Esophagus (tissue), 2 donors: ENCODE data around the gene DECR2. TPM values are rescaled to one million over a fixed set of nuclear protein-coding genes. Genes with fewer than 3 reads are reported as not detected.
"Not testable (repeated sequence)": the region's sequence is repeated elsewhere in the genome, so short reads cannot be mapped to it uniquely, and the experiment has no call there.

Experiments used
- H3K27ac ChIP-seq, 2 donors: one replicate each; pipeline ENCODE4 v1.5.1; 2013; ENCODE audit warnings: low read depth in 2 of 2, mild to moderate bottlenecking in 2 of 2, inconsistent platforms in 1 of 2, low read length in 1 of 2, moderate library complexity in 1 of 2
- H3K27me3 ChIP-seq, 2 donors: one replicate each; pipeline ENCODE4 v1.6.1; 2013; ENCODE audit warnings: low read length in 2 of 2, control low read depth in 1 of 2, mild to moderate bottlenecking in 1 of 2; ENCODE audit not compliant: insufficient read depth in 2 of 2, control insufficient read depth in 1 of 2
- H3K36me3 ChIP-seq, 2 donors: one replicate each; pipeline ENCODE4 v1.6.1; 2013; ENCODE audit warnings: low read length in 1 of 2; ENCODE audit not compliant: control insufficient read depth in 2 of 2, insufficient read depth in 2 of 2
- H3K4me1 ChIP-seq, 2 donors: one replicate each; pipeline ENCODE4 v1.6.1; 2013; ENCODE audit warnings: low read length in 1 of 2; ENCODE audit not compliant: control insufficient read depth in 2 of 2, insufficient read depth in 2 of 2
- H3K4me3 ChIP-seq, 2 donors: one replicate each; pipeline ENCODE4 v1.5.1; 2013; ENCODE audit warnings: low read length in 2 of 2, mild to moderate bottlenecking in 2 of 2, low read depth in 1 of 2, moderate library complexity in 1 of 2
- H3K9me3 ChIP-seq, 2 donors: one replicate each; pipeline ENCODE4 v1.6.1; 2013; ENCODE audit warnings: mild to moderate bottlenecking in 2 of 2, low read depth in 1 of 2, low read length in 1 of 2, moderate library complexity in 1 of 2; ENCODE audit not compliant: control insufficient read depth in 2 of 2, insufficient read depth in 1 of 2
- WGBS, 2 donors: extraction: QIAGEN DNeasy Blood & Tissue Kit; methylation state at CpG; one replicate each; pipeline ENCODE4 v1.1.7; 2013; 5-methylcytosine and 5-hydroxymethylcytosine counted together
- polyA plus RNA-seq, 2 donors: library from polyadenylated mRNA; stranded (reverse); fragments of 200-250 nt; gene quantifications; one replicate each; pipeline ENCODE4 v1.2.3, GENCODE V29; 2013
- donor health status: healthy with polysubstance abuse.
- donor health status: Bipolar disorder and iron deficiency.

The DECR2 gene
- polyA plus RNA-seq, 2 donors: 15.0 to 24.2 TPM

DNA sequence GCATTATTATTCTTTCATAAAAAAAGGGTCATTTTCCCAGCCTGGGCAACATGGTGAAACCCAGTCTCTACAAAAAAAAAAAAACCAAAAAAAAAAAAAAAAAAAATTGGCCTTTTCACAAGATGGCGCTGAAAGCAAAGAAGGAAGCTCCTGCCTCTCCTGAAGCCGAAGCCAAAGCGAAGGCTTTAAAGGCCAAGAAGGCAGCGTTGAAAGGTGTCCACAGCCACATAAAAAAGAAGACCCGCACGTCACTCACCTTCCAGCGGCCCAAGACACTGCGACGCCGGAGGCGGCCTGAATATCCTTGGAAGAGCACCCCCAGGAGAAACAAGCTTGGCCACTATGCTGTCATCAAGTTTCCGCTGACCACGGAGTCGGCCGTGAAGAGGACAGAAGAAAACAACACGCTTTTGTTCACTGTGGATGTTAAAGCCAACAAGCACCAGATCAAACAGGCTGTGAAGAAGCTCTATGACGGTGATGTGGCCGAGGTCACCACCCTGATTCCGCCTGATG, 15.0 kb upstream of the DECR2 start:
- Histone ChIP-seq H3K27me3 (no peaks in the 10 kb centered on the region), H3K9me3 (peaks cover 0 to under 1% of the 10 kb centered on the region in 2 donors), H3K27ac (no peak overlapping the region), H3K4me3 (no peak overlapping the region), H3K4me1 (peaks cover 0 to 2% of the 10 kb centered on the region in 2 donors), H3K36me3 (no peaks in the 10 kb centered on the region)
- WGBS, 2 donors: 77 to 80% methylated on average over 19 of the region's 19 CpGs

DNA sequence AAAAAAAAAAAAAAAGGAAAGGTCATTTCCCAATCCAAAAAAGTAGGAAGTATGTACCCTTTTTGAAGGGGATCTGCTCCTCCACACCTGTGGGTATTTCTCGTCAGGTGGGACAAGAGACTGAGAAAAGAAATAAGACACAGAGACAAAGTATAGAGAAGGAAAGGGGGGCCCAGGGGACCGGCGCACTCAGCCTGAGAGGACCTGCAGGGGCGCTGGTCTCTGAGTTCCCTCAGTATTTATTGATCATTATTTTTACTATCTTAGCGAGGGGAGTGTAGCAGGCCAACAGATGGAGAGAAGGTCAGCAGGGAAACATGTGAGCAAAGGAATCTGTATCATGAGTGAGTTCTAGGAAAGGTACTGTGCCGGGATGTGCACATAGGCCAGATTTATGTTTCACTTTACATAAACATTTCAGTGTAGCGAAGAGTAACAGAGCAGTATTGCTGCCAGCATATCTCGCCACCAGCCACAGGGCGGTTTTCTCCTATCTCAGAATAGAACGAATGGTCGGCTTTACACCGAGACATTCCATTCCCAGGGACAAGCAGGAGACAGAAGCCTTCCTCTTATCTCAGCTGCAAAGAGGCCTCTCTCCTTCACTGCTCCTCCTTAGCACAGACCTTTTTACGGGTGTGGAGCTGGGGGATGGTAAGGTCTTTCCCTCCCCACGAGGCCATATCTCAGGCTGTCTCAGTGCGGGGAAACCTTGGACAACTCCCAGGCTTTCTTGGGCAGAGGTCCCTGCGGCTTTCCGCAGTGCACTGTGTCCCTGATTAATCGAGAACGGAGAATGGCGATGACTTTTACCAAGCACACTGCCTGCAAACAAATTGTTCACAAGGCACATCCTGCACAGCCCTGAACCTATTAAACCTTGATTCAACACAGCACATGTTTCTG, 13.7 kb upstream of the DECR2 start:
- H3K4me3 ChIP-seq, H3K4me1 ChIP-seq, H3K27ac ChIP-seq, H3K9me3 ChIP-seq, H3K27me3 ChIP-seq, H3K36me3 ChIP-seq: not testable (repeated sequence)
- WGBS, 2 donors: 39 to 47% methylated on average over 20 of the region's 20 CpGs

DNA sequence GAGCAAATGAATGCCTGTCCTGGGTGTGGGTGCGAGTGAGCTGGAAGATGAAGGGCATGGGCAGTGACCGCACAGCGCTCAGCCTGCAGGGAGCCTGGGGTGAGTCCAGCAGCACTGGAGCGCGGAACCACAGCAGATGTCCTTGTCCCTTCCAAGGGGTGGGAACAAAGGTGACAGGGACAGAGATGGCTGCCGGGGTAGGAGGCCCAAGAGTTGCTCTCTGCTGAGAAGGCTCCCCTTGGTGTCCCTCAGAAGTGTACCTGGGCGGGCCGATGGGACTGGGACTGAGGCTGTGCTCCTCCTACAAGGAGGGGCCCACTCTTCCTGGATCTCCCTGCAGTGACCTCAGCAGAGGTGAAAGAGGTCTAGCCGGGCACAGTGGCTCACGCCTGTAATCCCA, 12.3 kb upstream of the DECR2 start:
- H3K4me1 ChIP-seq: no peaks in the 10 kb centered on the region
- no peak overlapping the region for H3K4me3 ChIP-seq
- H3K36me3 ChIP-seq: no peaks in the 10 kb centered on the region
- no peak overlapping the region for H3K27ac ChIP-seq
- H3K27me3 ChIP-seq: no peaks in the 10 kb centered on the region
- 81 to 83% methylated on average over 10 of the region's 10 CpGs for WGBS, 2 donors
- peaks cover 0 to 4% of the 10 kb centered on the region in 2 donors for H3K9me3 ChIP-seq

DNA sequence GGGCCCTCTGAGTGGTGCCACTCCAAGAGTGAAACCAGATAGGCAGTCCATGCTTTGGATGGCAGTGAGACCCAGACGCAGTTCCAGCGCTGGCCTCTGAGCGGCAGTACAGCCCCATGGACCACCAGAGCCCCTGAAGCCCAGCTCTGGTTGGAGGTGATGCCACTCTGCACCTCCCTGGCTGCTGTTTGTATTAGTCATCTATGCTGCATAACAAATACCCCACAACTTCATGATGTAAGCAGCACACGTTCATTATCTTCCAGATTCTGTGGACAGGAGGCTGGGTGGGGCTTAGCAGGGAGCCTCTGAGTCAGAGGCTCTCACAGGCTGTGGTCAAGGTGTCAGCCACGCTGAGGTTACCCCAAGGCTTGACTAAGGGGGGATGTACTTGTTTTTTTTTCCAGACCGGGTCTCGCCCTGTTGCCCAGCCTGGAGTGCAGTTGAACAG, 9.8 kb upstream of the DECR2 start:
- Histone ChIP-seq H3K9me3 (peaks cover 0 to 4% of the 10 kb centered on the region in 2 donors), H3K4me3 (no peak overlapping the region), H3K4me1 (no peaks in the 10 kb centered on the region), H3K36me3 (no peaks in the 10 kb centered on the region), H3K27ac (no peak overlapping the region), H3K27me3 (no peaks in the 10 kb centered on the region)
- 64 to 68% methylated on average over 7 of the region's 7 CpGs for WGBS, 2 donors

DNA sequence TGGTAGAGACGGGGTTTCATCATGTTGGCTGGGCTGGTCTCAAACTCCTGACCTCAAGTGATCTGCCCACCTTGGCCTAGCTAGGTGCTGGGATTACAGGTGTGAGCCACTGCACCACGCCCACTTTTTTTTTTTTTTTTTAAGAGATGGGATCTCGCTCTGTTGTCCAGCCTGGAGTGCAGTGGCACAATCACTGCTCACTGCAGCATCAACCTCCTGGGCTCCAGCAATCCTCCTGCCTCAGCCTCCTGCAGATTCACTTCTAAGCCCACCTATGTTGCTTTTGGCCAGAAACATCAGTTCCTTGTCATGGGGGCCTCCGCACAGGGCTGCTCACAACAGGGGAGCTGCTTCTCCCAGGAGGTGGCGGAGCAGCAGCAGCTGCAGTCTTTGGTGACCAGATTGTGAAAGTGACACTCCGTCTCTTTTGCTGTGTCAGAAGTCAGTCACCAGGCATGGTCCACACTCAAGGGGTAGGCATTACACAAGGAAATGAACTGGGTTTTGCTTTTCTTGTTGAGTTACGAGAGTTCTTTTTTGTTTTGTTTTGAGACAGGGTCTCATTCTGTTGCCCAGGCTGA, 9.1 kb upstream of the DECR2 start:
- Histone ChIP-seq H3K36me3 (no peaks in the 10 kb centered on the region), H3K9me3 (peaks cover 0 to 4% of the 10 kb centered on the region in 2 donors), H3K4me1 (no peaks in the 10 kb centered on the region), H3K27ac (no peak overlapping the region), H3K27me3 (no peaks in the 10 kb centered on the region), H3K4me3 (no peak overlapping the region)
- 89 to 94% methylated on average over 7 of the region's 7 CpGs for WGBS, 2 donors

DNA sequence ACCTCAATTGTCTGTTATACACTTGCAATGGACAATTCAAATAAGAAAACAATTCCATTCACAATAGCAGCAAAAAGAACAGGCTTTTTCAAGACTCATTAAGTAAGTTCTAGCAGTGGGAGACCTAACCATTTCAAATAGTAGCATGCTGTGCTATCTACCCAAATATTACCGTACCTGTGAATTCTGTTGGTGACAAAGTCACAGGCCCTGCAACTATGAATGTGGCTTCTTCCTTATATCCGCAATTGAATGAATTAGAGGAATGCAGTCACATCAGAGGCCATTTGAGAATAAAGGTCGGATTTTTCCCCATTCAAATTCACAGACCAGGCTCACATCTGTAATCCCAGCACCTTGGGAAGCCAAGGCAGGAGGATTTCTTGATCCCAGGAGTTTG, 5.5 kb upstream of the DECR2 start:
- no peaks in the 10 kb centered on the region for H3K27me3 ChIP-seq
- H3K4me1 ChIP-seq: peaks cover 0 to 10% of the 10 kb centered on the region in 2 donors
- H3K9me3 ChIP-seq: peaks cover 0 to 4% of the 10 kb centered on the region in 2 donors
- H3K4me3 ChIP-seq: no peak overlapping the region
- H3K36me3 ChIP-seq: no peaks in the 10 kb centered on the region
- no peak overlapping the region for H3K27ac ChIP-seq
- WGBS, 2 donors: 31 to 41% methylated on average over 3 of the region's 3 CpGs

DNA sequence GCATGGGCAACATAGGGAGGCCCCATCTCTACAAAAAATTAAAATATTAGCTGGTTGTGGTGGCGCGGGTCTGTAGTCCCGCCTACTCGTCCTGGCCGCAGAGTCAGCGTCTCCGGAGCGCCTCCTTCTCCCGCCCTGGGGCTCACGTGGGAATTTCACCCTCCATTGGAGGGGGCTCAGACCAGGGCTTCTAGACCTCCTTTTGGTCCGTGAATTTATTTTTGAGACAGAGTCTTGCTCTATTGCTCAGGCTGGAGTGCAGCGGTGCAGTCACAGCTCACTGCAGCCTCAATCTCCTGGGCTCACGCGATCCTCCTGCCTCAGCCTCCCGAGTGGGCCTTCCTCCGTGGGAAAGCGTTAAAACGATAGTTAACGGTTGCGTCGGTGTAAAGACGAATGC, 5.1 kb upstream of the DECR2 start:
- 6% methylated on average over 22 of the region's 22 CpGs for WGBS, 2 donors
- H3K4me1 ChIP-seq: peaks cover 0 to 10% of the 10 kb centered on the region in 2 donors
- H3K36me3 ChIP-seq: no peaks in the 10 kb centered on the region
- H3K9me3 ChIP-seq: peaks cover 0 to 4% of the 10 kb centered on the region in 2 donors
- H3K27me3 ChIP-seq: no peaks in the 10 kb centered on the region
- H3K27ac ChIP-seq: peak overlapping the region; percentile 59 to 61
- H3K4me3 ChIP-seq: peak overlapping the region; percentile 12 to 62

DNA sequence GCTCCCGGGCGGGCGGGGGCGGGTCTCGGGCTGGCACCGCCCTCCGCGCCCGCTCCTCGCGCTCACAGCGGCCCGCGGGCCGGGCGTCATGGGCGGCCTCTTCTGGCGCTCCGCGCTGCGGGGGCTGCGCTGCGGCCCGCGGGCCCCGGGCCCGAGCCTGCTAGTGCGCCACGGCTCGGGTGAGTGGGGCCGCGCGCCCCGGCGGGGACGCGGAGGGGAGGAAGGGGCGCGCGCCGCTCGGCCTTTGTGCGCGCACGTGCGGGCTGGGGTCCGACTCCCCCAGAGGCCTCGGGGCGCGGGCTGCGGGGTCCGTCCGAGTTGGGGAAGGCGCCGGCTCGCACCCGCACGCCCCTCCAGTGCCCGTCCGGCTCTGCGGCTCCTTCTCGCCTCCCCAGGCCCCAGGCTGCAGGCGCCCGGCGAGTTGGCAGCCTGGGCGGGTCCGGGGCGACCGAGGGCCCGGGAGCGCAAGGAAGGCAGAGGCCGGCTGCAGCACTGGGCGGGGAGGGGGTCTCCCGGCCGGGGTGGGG, 4.5 kb upstream of the DECR2 start, which contains the start of gene NME4:
TSS of gene NME4 (plus strand) at position 65 of the 527 bp plus-strand sequence. CDS start at position 89, 24 bp downstream.
- 0 to 1% methylated on average over 56 to 72 of the region's 75 CpGs for WGBS, 2 donors
- H3K9me3 ChIP-seq: no peaks in the 10 kb centered on the region

DNA sequence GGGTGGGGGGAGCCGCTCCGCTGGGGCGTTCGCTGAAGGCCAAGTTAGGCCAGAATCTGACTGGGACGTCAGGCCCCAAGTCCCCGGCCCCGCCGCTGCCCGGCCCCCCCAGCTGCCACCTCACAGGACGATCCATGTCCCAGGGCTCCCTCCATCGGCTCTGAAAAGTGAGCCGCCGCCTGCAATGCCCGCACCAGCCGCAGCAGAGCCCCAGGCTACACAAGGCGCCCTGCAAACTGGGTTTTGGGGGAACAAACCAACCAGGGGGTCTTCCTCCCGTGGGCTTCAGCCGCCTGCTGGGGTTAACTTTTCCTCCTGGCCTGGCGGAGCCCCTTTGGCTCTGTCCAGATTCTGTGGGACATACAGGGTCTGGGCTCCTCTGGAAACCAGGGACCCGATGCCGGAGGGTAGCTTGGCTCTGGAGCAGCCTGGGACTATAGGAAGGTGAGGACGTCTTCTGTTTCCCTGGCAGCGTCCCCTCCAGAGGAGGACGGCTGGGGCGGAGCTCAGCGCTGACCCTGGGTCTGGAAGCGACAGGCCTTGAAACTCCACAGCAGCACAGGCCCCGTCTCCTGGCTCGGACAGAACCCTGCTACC, 3.9 kb upstream of the DECR2 start:
- Histone ChIP-seq H3K27me3 (no peaks in the 10 kb centered on the region), H3K9me3 (no peaks in the 10 kb centered on the region), H3K4me3 (no peak overlapping the region), H3K4me1 (peaks cover 0 to 10% of the 10 kb centered on the region in 2 donors), H3K36me3 (no peaks in the 10 kb centered on the region), H3K27ac (peak overlapping the region in 1 of 2 donors; percentile 40)
- 26 to 40% methylated on average over 21 to 29 of the region's 29 CpGs for WGBS, 2 donors

More for the DNA sequence above, 4.5 kb upstream of the DECR2 start, which contains the start of gene NME4:
- peak within 1 kb of the TSS; percentile 61 to 80 for H3K27ac ChIP-seq
- peaks cover 0 to 10% of the 10 kb centered on the region in 2 donors for H3K4me1 ChIP-seq
- H3K36me3 ChIP-seq: no peaks in the 10 kb centered on the region
- H3K4me3 ChIP-seq: peak within 1 kb of the TSS; percentile 62 to 70
- no peaks in the 10 kb centered on the region for H3K27me3 ChIP-seq
